Right renal pelvis (tissue), 4 donors: ENCODE data around the gene IMMT. TPM values are rescaled to one million over a fixed set of nuclear protein-coding genes. Genes with fewer than 3 reads are reported as not detected.
"Not testable (repeated sequence)": the region's sequence is repeated elsewhere in the genome, so short reads cannot be mapped to it uniquely, and the experiment has no call there.

Experiments used
- DNase-seq, 4 donors: peaks; one replicate each; pipeline ENCODE4 v3.0.0-alpha.2; 2013; ENCODE audit warnings: low read depth in 4 of 4, low spot score in 3 of 4, missing footprints in 1 of 4
- polyA plus RNA-seq, 4 donors: library from polyadenylated mRNA; unstranded; fragments of 120-200 nt; gene quantifications; one replicate each; pipeline ENCODE4 v1.2.1, GENCODE V29; 2013; ENCODE audit not compliant: insufficient read length in 4 of 4

IMMT gene
- polyA plus RNA-seq, 4 donors = 101 to 115 (median 110) TPM

- DNase-seq = no peak
These were observed 7.1 kb upstream of the IMMT start for GRCh38 chr2:86202336-86202692.

DNA sequence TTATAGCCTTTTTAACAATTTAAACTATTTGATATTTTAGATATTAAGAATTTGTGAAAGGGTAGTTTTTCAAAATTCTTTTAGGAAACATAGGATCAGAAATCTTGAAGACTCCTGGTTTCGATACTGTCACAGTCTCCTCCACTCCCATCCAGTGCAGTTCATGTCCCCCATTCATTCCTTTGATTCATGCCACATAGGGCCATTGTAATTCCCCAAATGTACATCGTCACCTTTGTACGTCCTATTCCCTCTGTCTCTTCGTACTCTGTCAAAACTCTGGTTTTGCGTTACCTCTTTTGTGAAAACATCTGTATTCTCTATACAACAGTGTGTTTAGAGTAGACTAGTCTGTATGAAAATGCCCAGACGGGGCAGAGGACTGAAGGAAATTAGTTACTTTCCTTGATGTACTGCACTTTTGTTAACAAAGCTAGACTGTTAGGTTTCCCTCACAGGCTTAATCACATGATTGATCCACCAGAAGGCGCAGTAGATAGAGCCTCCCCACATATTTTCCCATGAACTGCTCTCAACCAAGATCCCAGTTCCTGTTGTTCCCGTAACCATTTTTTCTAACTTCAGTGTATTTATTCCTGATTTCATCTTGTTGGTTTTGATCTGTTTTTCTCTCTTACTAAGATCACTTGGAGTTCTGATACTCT lies 6.5 kb upstream of the IMMT start:
- DNase-seq = no peak

DNA sequence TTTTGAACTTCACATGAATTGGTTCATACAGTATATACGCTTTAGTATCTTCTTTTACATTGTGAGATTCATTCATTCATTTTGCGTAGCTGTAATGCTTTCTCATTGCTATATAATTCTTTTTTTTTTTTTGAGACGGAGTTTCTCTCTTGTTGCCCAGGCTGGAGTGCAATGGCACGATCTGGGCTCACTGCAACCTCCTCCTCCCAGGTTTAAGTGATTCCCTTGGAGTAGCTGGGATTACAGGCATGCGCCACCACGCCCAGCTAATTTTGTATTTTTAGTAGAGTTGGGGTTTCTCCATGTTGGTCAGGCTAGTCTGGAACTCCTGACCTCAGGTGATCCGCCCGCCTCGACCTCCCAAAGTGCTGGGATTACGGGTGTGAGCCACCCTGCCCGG lies 5.3 kb upstream of the IMMT start:
- DNase-seq = not testable (repeated sequence)

DNA sequence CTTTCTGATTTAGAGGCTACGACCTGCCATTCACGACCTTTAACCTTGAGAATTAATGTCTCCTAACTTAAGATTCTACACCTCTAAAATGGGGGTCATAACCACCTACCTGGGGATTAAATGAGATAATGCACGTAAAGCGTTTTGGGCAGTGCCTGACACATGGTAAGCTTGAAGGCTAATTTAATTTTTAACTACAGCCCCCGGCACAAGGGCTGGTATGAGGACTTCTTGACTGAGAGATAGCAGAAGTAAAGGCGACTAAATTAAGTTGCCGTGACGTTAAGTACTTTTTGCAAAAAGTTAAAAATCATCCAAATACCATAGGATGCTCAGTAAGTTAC lies 4.5 kb upstream of the IMMT start:
- DNase-seq = no peak

DNA sequence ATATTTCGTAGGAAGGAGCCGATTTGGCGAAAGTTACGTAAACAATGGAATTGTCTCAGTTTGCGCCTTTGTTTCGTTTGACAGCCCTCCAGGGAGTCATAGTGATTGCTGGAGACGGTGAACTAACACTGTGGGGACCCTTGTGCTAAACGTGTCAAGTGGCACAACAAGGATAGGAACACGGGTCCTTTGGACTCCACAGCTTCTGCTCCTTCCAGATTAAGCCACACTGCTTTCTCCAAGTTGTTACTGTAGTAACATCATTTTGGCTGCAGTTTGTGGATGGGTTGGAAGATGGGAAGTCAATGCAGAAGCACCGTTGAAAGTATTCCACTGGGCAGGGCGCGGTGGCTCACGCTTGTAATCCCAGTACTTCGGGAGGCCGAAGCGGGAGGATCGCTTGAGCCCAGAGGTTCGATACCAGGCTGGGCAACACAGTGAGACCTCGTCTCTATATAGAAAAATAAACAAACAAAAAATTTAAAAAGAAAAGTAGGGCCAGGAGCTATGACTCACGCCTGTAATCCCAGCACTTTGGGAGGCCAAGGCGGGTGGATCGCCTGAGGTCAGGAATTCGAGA lies 636 bp upstream of the IMMT start:
- DNase-seq = no peak

GRCh38 chr2:86194751-86195054 lies 559 bp downstream of the IMMT start:
- DNase-seq = peak in 1 of 4 donors; percentile 88

DNA sequence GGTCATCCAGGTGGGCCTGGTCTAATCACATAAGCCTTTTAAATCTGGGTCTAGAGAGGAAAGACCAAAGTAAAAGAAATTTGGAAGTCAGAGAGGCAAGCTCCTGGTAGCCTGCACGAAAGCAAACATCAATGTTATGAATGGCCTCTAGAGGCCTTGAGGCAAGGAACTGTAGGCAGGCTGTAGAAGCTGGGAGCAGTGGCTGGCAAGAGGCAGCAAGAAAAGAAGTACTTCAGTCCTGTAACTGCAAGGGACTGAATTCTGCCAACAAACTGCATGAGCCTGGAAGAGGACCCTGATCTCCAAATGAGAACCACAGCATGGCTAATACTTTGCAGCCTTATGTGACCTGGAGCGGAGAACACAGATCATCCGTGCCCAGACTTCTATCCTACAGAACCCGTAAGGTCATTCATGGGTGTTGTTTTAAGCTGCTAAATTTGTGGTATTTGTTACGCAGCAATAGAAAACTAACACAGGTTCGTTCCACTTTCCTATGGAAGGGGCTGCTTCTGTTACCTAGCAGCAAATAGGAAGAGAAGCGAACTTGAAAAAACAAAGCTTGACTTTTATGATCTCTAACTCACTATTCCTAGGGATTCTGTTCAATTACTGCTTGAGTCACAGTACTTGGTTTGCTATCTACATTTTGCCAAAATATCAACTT lies 1.2 kb downstream of the IMMT start:
- DNase-seq = no peak

GRCh38 chr2:86189782-86190416 lies 5.4 kb downstream of the IMMT start:
- no peak for DNase-seq

DNA sequence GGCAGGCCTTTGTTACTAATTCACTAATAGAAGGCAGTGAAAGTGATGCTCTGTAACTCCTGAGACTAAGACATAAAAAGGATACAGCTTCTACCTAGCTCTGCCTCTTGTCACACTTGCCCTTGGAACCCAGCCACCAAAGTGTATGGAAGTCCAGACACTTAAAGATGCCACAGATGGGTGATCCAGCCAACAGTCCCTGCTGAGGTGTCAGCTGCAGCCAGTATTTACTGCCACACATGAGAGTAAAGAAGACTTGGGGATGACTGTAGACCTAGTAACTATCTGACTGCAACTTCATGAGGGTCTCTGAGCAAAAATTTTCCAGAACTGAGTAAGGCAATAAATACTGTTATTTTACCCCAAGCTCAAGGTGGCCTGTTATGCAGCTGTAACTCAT lies 8.8 kb downstream of the IMMT start:
- no peak for DNase-seq

- no peak for DNase-seq
These were observed 9.6 kb downstream of the IMMT start for GRCh38 chr2:86185517-86186212.

DNA sequence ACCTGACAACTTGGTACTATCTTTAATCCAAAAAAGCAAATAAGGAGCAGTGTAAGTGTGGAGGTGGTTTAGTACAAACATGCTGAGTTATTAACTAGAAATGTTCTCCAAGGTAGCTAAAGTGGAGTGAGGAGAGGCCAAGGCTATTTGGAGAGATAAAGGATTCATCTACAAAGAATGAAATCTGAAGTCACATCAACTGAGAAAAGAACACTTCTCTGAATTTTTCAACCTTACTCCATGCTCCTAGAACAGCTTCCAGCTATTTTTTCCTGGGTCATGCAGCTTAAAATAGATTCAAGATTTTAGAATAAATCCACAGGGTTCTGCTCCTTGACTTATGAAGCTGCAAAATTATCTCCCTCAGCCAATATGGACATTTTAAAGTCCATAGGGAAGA lies 18.7 kb downstream of the IMMT start:
- DNase-seq = no peak

DNA sequence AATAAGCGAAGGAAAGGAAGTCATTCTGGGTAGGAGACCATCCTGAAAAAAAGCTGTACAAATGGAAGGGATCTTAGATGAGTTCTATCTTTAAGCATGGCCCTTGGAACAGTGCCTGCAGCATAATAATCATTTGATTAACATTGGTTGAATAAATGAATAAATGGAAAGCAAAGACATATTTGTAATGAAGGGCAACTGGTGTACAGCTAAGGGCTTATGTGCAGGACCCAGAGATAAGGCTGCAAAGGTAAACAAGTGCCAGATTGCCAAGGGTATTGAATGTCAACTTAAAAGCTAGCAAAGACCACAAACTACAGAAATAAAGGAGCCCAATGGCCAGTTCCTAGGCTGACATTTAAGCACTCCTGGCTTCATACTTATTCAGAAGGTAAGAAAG lies 19.4 kb downstream of the IMMT start:
- no peak for DNase-seq

DNA sequence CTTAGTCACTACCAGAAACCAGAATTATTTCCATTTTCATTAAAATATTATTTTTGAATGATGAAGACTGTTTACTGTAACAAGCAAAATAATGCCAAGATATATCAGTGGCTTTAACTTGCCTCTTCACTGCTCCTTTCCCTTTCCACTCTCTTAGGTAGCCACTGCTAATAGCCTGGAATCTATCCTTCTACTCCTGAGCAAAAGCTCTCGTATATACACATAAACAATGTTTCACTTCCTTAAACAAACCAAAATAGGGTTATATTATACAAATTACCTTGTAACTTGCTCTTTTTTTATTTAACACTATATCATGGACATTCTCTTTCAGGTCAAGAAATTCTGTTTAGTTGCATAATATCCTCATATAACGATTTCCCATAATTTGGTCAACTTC lies 20.8 kb downstream of the IMMT start:
- no peak for DNase-seq

GRCh38 chr2:86172610-86173009 lies 22.7 kb downstream of the IMMT start:
- DNase-seq = no peak

- no peak for DNase-seq
These were observed 24.0 kb downstream of the IMMT start for GRCh38 chr2:86171295-86171694.

DNA sequence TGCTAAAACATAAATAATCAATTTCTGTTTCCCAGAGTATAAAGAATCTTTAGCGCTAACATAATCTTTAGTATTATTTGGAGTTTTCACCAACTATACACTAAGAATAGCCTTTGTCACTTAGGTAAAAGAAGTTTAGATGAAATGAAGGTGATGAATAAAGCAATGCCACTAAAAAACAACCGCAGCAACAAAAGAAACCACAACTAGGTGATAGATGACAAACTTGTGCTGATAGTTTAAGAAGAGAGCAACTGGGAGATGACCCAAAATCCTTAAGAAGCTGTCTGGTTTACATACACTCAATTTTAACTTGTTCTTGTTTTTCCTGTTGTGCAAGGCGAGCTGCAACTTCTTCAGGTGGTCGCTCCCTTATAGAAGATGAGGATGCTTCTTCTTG lies 24.8 kb downstream of the IMMT start:
- no peak for DNase-seq

- no peak for DNase-seq
These were observed 34.9 kb downstream of the IMMT start for GRCh38 chr2:86160156-86160952.

DNA sequence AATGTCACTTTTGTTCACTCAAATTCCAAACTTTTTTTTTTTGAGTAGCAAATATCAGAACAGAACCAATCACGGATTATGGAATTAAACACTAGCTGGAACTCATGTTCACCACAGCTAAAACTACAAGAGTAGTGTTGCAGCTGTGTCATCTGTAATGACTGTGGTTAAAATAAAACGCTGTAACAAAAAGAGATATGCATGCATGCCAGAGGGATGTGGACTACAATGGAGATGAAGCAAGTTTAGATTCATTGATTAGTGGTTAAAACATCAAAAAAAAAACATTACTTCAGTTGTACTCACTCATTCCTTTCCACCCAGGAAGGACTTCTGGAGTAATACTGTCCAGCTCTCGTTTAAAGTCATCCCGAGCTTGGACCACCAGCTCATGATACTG lies 37.0 kb downstream of the IMMT start:
- no peak for DNase-seq

- no peak for DNase-seq
These were observed 38.2 kb downstream of the IMMT start for GRCh38 chr2:86157009-86157556.

DNA sequence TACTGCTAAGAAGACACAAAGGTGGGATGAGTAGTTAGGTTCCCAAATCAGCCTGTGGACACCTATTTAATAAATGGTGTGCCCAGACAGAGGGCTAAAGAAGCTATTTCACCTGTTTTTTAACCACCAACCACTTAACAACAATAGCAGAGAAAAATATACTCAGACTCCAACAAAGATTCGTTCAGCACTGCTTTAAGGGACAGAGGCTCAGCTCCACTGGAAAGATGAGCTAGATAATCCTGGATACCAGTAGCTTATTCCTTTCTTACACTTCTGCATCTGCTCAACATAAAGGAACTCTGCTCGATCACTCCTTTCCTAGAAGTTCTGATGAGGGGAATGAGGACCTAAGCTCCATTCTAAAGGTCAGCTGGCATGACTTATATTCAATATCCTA lies 44.8 kb downstream of the IMMT start:
- DNase-seq = no peak
